ENCODE data around the gene TRIM42. TPM values are rescaled to one million over a fixed set of nuclear protein-coding genes. Genes with fewer than 3 reads are reported as not detected.

The TRIM42 gene
- polyA plus RNA-seq, 4 donors = not detected

GRCh38 chr3:140733623-140734022, 55.8 kb downstream of the TRIM42 start:
- no peak overlapping the region for H3K27ac ChIP-seq (ENCODE audit: low read depth in 1 of 3, low read length in 2 of 3)
- no peaks in the 10 kb centered on the region for H3K4me1 ChIP-seq (ENCODE audit: control insufficient read depth in 3 of 3, insufficient read depth in 2 of 3, low read depth in 1 of 3, low read length in 2 of 3)
- FAIRE-seq = no peak
- no peaks in the 10 kb centered on the region for H3K9me3 ChIP-seq (ENCODE audit: control insufficient read depth in 2 of 2, insufficient read depth in 1 of 2, low read depth in 1 of 2, low read length in 1 of 2)
- WGBS, 3 donors = 68 to 82% (median 77%) methylated on average over 3 of the region's 3 CpGs
- H3K27me3 ChIP-seq (ENCODE audit: control insufficient read depth in 3 of 3, insufficient read depth in 3 of 3, low read length in 3 of 3) = peaks cover 0 to 2% (median 0%) of the 10 kb centered on the region in 3 donors
- H3K36me3 ChIP-seq (ENCODE audit: control insufficient read depth in 3 of 3, insufficient read depth in 2 of 3, low read depth in 1 of 3, low read length in 3 of 3) = no peaks in the 10 kb centered on the region
- no peak for DNase-seq
- H3K4me3 ChIP-seq (ENCODE audit: low read depth in 1 of 3, low read length in 3 of 3) = no peak overlapping the region

- Histone ChIP-seq H3K27me3 (ENCODE audit: control insufficient read depth in 3 of 3, insufficient read depth in 3 of 3, low read length in 3 of 3) (peaks cover 0 to 2% (median 0%) of the 10 kb centered on the region in 3 donors), H3K4me3 (ENCODE audit: low read depth in 1 of 3, low read length in 3 of 3) (no peak overlapping the region), H3K4me1 (ENCODE audit: control insufficient read depth in 3 of 3, insufficient read depth in 2 of 3, low read depth in 1 of 3, low read length in 2 of 3) (no peaks in the 10 kb centered on the region), H3K9me3 (ENCODE audit: control insufficient read depth in 2 of 2, insufficient read depth in 1 of 2, low read depth in 1 of 2, low read length in 1 of 2) (no peaks in the 10 kb centered on the region), H3K36me3 (ENCODE audit: control insufficient read depth in 3 of 3, insufficient read depth in 2 of 3, low read depth in 1 of 3, low read length in 3 of 3) (no peaks in the 10 kb centered on the region), H3K27ac (ENCODE audit: low read depth in 1 of 3, low read length in 2 of 3) (no peak overlapping the region)
- DNase-seq = peak; percentile 5 to 45
- 39 to 48% (median 43%) methylated on average over 5 of the region's 5 CpGs for WGBS, 3 donors
- no peak for FAIRE-seq
Measured at GRCh38 chr3:140736863-140737460, 59.1 kb downstream of the TRIM42 start.

GRCh38 chr3:140742116-140742515, 64.3 kb downstream of the TRIM42 start:
- no peak overlapping the region for H3K4me3 ChIP-seq (ENCODE audit: low read depth in 1 of 3, low read length in 3 of 3)
- 83 to 92% (median 85%) methylated on average over 2 of the region's 2 CpGs for WGBS, 3 donors
- FAIRE-seq (no peak), DNase-seq (no peak)
- no peaks in the 10 kb centered on the region for H3K4me1 ChIP-seq (ENCODE audit: control insufficient read depth in 3 of 3, insufficient read depth in 2 of 3, low read depth in 1 of 3, low read length in 2 of 3)
- no peaks in the 10 kb centered on the region for H3K9me3 ChIP-seq (ENCODE audit: control insufficient read depth in 2 of 2, insufficient read depth in 1 of 2, low read depth in 1 of 2, low read length in 1 of 2)
- H3K27ac ChIP-seq (ENCODE audit: low read depth in 1 of 3, low read length in 2 of 3) = no peak overlapping the region
- H3K27me3 ChIP-seq (ENCODE audit: control insufficient read depth in 3 of 3, insufficient read depth in 3 of 3, low read length in 3 of 3) = peaks cover 0 to 2% (median 0%) of the 10 kb centered on the region in 3 donors
- H3K36me3 ChIP-seq (ENCODE audit: control insufficient read depth in 3 of 3, insufficient read depth in 2 of 3, low read depth in 1 of 3, low read length in 3 of 3) = no peaks in the 10 kb centered on the region

- Histone ChIP-seq H3K36me3 (ENCODE audit: control insufficient read depth in 3 of 3, insufficient read depth in 2 of 3, low read depth in 1 of 3, low read length in 3 of 3) (no peaks in the 10 kb centered on the region), H3K9me3 (ENCODE audit: control insufficient read depth in 2 of 2, insufficient read depth in 1 of 2, low read depth in 1 of 2, low read length in 1 of 2) (no peaks in the 10 kb centered on the region), H3K4me1 (ENCODE audit: control insufficient read depth in 3 of 3, insufficient read depth in 2 of 3, low read depth in 1 of 3, low read length in 2 of 3) (no peaks in the 10 kb centered on the region), H3K4me3 (ENCODE audit: low read depth in 1 of 3, low read length in 3 of 3) (no peak overlapping the region), H3K27ac (ENCODE audit: low read depth in 1 of 3, low read length in 2 of 3) (no peak overlapping the region), H3K27me3 (ENCODE audit: control insufficient read depth in 3 of 3, insufficient read depth in 3 of 3, low read length in 3 of 3) (peaks cover 0 to 2% (median 0%) of the 10 kb centered on the region in 3 donors)
- DNase-seq (no peak), FAIRE-seq (no peak)
- 38 to 56% (median 50%) methylated on average over 3 of the region's 3 CpGs for WGBS, 3 donors
Measured at GRCh38 chr3:140748171-140748570, 70.3 kb downstream of the TRIM42 start.

- no peaks in the 10 kb centered on the region for H3K9me3 ChIP-seq (ENCODE audit: control insufficient read depth in 2 of 2, insufficient read depth in 1 of 2, low read depth in 1 of 2, low read length in 1 of 2)
- FAIRE-seq = no peak
- no peak overlapping the region for H3K4me3 ChIP-seq (ENCODE audit: low read depth in 1 of 3, low read length in 3 of 3)
- DNase-seq = no peak
- no peaks in the 10 kb centered on the region for H3K4me1 ChIP-seq (ENCODE audit: control insufficient read depth in 3 of 3, insufficient read depth in 2 of 3, low read depth in 1 of 3, low read length in 2 of 3)
- H3K36me3 ChIP-seq (ENCODE audit: control insufficient read depth in 3 of 3, insufficient read depth in 2 of 3, low read depth in 1 of 3, low read length in 3 of 3) = no peaks in the 10 kb centered on the region
- peaks cover 0 to 2% (median 0%) of the 10 kb centered on the region in 3 donors for H3K27me3 ChIP-seq (ENCODE audit: control insufficient read depth in 3 of 3, insufficient read depth in 3 of 3, low read length in 3 of 3)
- H3K27ac ChIP-seq (ENCODE audit: low read depth in 1 of 3, low read length in 2 of 3) = no peak overlapping the region
- WGBS, 3 donors = 87 to 93% (median 88%) methylated on average over 1 of the region's 1 CpG
Measured at GRCh38 chr3:140748903-140749302, 71.0 kb downstream of the TRIM42 start.

All from small intestine (tissue), 7 donors.